GM18907 (cell line): ENCODE data around the gene ZBTB22.
"Not testable (repeated sequence)": the region's sequence is repeated elsewhere in the genome, so short reads cannot be mapped to it uniquely, and the experiment has no call there.

Experiments used
- ATAC-seq: cut with Tn5 transposase; IDR thresholded peaks from one replicate; pipeline ENCODE4 v1.9.1; 2021; ENCODE audit warnings: mild to moderate bottlenecking, moderate library complexity; ENCODE audit not compliant: unreplicated experiment

ZBTB22 gene

DNA sequence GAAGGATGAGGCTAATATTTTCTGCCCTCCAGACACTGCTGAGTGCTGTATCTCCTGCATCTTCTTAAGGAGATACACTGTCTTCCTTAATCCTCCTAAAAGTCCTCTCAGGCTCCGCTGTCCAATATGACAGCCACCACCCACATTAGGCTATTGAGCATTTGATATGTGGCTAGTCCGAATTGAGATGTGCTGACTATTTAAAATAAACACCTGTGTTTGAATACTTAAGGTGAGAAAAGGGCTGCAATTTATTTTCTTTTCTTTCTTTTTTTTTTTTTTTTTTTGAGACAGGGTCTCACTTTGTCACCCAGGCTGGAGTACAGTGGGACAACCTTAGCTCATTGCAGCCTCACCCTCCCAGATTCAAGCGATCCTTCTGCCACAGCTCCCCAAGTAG is 15.7 kb downstream of the ZBTB22 start:
- ATAC-seq: no peak

DNA sequence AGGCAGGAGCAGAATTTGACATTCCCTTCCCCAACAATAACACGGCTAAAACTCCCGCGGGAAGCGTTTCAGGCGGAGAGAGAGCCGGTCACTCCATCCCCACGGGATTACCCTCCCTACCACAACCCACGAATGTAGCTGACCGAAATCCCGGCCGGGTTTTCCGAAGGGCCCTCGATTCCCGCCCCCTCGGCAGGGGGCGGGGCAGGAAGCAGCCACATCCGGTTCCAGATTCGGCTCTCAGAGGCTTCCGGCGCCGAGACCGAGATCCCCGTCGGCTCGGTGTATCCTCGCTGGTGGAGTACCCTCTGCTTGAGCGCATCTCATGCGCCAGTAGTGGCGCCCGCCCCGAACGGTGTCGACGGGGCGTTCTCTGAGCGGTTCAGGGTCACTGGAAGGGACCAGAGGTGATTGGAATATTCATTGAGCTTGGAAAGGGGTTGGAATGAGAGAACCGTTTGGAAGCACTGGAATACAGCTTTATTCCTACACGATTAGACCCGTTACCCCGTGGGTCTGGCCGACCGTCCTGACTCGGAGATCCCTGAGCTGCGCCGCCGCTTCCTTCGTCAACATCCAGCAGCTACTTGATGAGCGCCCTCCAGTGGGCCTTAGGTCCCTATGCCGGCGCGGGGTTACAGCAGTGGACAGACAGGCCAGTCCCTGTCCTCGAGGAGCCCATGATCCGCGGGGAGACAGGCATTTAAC is 18.2 kb downstream of the ZBTB22 start:
- peak; percentile 73 for ATAC-seq

DNA sequence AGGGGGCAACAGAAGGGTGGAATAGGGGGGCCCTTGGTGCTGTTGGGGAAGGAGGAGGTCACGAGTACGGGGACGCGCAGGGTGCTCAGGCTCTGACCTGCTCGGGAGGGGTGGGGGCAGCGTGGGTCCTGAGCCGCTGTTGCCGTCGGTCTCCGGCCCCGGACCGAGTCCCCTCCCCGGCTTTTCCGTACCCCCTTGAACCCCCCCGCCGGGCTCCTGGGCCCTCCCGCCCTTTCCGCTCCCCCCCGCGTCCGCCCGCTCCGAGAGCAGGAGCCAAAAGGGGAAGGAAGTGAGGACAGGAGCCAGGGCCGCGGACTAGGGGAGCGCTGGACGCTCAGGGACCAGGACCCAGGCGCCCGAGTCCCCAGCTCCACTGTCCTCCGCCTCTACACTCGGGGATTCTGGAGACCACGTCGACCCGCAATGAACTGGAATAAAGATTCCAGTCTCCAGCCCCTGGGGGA is 18.7 kb downstream of the ZBTB22 start, which contains the start of gene RGL2:
Gene RGL2, minus strand, starts transcription at position 170 of the 464 bp plus-strand sequence. CDS start 332 bp downstream, outside the sequence.
- ATAC-seq: peak; percentile 27

DNA sequence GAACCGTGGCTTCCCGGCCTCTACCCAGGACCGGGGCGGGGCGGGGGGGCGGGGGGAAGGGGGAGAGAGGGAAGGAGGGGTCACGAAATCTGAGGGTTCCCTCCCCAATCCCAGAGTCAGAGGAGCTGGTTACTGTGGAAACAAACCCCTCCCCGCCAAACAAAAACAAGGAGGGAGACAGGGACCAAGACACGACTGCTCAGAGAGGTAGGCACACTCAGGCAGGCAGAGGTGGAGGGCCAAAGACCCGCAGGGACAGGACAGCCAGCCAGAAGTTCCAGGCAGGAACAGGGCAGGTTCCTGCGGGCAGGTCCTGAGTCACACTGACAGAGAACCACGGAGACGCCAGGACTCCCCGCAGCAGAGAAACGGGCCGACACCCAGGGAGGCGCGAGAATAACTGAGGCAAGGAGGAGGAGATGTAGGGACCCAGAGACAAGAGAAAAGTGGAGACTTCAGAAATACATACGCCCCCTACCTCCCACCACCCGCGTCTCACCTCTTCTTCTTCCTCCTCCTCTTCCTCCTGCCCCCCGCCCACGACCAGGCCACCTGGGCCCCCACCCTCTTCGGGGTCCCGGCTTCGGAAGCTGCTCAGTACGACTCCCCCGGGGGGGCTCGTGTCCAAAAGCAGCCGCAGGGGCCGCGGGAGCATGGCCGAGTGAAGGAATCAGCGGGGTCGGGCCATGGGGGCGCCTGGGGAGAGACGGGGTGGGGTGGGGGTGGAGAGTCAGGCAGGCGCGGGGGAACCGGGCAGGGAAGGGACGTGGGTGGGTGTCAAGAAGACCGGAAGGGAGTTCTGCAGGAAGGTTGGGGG is 19.4 kb downstream of the ZBTB22 start:
- no peak for ATAC-seq

DNA sequence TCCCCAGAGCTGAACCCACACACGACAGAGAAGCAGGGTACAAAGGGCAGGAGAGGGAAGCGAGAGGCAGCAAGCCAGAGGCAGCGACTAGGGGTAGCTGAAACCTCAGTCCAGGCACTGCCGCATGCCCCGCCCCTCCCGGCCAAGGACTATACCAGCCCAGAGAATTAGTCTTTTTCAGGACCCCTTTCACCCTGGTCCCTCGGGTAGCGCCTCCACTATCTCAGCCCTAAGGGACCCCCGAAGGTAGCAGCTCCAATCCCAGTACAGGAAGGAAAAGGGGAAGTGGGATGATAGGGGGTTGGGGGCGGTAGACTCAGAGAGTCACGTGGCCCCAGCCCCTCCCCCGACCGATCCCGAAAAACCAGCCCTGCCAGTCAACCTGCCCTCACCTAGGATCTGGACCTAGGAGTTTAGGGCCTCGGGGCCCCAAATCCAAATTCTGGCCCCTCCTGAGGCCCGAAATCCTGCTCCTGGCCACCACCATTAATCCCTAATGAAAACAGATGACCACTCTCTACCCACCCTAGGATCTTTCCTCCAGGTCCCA is 20.1 kb downstream of the ZBTB22 start:
- no peak for ATAC-seq

DNA sequence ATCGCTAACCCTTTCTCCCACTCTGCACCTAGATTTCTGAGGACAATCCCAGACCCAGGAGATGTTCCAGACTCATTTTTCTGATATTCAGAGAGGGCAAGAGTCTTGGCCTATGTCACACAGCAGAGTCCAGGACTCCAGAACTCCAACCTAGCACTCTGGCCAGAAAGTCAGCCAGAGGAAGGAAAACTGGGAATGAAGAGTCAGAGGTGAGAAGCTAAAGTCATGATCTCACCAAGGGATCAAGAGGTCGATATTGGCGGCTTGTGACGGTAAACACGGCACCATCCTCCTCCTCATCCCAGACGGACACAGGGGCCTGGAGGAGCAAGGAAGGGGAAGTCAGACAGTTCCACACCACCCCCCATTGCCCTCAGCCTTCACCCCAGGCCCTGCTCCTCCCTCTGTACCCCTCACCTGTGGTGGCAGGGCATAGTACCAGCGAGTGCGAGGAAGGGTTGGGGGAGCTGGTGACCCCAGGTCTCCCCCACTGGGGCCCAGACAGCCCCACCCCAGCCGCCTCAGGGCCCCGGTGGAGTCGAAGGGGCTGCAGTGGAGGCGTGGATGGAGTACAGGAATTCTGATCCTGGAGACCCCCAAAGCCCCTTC is 20.6 kb downstream of the ZBTB22 start:
- ATAC-seq: no peak

DNA sequence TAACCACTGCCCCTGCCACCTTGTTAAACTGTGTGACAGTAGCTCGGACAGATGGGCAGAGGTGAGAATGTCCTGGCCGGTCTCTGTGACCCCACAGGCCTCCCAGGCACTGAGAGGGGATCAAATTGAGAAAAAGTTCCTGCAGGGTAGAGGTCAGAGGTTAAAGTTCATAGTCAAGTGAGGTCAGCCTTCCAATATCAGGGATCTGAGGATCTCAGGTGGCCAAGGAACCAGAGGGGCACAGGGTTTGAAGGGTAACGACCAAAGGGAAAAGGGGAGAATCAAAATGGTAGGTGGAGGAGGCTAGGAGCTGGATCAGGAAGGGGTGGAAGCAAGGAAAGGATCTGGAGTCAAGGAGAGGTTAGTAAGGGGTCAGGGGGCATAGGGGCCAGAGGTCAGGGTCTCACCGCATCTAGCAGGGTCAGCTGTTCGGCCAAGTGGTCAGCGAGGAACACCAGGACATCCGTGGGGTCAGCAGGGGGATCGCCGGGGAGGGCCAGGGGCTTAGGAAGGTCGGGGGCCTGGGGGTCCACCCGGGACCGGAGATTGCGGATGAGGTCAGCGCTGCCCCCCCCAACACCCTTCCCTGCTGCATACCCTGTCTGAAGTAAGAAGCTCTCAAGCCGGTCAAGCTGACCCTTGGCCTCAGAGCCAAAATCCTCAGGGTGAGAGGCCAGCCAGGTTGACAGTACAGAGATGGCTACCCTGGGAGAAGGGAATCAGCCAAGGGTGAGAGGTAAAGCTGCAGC is 21.7 kb downstream of the ZBTB22 start:
- ATAC-seq: no peak

DNA sequence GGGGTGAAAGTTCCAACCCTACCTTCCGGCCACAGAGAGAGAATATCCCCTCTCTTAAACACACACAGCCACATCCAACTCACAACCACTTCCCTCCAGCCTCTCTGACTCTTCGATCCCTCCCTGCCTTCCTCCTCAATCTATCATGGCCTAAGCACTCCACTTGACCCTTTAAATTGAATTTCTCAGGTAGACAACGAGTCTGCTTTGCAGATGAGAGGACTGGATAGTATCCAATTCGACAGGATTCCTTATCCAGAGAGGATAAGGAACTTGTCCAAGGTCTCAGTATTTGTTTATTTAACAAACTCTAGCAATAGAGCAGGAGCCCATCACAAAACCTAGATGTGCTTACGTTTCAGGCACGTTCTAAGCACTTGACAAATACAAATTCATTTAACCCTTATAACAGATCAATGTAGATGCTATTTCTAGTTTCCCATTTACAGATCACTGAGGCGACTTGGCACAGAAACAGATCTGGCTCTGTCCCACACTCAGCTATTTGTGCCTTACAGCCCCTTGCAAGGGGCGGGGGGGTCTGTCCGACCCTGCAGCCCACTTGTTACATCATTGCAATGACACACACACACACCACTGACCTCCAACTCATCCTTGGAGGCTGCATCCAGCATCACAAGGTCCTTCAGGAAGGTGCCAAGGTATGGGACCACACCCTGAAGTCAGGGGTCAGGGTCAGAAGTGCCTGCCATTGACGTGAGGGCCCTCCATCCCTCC is 23.3 kb downstream of the ZBTB22 start:
- no peak for ATAC-seq

DNA sequence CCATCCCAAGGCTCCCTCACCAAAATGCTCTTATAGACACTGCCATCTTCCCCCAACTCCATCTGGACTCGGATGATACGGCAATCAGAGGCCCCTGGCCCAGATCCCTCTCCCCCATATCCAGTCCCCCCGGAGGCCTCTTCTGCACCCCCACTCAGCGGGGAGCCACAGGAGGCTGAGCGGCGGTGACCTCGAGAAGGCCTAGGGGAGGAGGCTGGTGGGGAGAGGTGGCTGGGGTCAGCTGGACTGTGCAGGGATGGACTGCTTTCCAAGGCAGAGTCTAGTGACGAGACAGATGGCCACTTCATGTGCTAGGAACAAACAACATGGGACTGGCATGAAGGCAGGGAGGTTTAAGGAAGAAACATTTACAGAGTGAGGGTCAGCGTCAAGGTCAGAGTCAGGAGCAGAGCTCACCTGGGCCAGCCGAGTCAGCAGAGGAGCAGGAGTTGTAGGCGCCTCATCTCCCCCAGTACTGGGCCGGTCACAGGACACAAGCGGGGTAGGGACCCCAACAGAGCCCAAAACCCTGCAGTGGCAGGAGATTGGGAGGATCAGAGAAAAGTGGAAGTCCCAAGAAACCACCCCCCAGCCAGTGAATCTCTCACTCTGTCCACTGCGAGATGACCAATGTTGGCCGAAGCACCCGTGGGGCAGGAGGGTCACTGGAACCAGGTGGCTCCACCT is 24.4 kb downstream of the ZBTB22 start:
- no peak for ATAC-seq

DNA sequence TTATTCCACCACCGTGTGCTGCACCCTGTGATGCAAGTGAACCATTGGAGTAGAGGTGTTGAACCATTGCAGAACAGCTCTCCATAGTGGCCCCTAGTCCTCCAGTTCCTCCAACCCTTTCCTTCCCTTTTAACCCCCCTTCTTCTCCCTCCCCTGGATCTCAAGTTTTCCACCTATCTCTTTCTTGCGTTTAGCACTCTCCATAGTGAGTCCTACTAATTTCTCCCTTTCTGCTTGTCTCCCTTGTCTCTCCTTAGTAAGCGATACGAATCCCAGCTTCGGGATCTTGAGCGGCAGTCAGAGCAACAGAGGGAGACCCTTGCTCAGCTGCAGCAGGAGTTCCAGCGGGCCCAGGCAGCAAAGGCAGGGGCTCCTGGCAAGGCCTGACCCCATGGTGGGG is 27.1 kb downstream of the ZBTB22 start:
- ATAC-seq: no peak

DNA sequence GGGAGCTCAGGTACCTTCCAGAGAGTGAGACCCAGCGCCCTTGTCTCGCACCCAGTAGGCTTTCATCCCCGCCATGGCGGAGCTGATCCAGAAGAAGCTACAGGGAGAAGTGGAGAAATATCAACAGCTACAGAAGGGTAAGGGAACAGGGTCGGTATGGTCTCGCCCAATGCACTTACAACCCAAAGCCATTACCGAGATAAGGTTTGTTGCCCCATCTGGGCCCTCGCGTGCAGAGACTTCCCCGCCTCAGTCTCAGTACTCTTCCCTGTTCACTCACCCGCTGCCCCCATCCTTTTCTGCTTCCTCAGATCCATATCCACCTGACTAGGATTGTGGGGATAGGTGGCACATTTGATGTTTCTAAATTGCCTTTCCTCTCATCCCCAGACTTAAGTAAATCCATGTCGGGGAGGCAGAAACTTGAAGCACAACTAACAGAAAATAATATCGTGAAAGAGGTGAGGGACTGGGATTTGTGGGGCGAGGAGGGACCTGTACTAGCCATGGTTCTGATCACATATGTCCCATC is 27.7 kb downstream of the ZBTB22 start:
- ATAC-seq: peak; percentile 4

DNA sequence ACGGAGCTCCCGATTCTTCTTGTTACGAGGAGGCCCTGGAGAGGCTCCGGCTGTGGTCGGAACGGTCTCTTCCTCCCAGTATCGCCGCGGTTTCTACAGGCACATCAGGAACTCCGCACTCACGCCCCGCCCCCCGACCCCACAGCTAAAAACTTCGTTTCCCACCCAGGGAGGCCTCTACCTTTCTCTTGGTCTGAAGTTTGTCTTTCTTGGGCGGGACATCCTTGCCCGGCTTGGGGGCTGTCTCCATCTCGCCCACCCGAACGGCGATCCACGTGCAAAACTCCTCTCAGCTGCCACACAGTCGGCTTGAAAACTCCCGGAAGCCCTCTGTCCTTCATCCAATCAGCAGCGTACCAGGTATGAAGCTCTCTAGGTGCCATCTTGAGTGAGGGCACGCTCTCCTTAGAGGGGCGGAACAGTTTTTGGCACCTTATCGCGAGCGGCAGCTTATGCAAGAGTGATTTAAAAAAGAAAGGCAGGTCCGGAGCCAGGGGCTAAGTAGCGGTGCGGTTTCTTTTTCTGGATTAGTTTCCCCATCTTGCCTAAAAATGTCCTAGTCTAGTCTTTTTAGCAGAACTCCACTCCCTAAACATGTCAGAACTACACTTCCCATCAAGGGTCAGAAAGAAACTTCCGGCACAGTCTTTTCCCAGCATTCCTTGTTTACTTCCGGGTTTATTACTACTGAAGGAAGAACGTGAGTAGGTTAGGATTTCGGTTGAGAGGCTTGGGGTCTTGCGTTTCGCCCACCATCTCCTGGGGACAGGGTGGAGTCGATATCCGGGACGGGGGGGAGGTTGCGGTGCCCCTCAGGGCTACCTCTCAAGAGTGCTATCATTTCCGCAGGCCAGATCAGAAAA is 28.4 kb downstream of the ZBTB22 start, which contains the start of the genes PFDN6 and WDR46:
Gene PFDN6, plus strand, starts transcription at position 681 of the 863 bp plus-strand sequence. CDS start 256 bp downstream, outside the sequence.
Gene WDR46, minus strand, starts transcription at position 319 of the 863 bp plus-strand sequence. Its CDS starts 69 bp downstream, at position 250.
- peak; percentile 78 for ATAC-seq

DNA sequence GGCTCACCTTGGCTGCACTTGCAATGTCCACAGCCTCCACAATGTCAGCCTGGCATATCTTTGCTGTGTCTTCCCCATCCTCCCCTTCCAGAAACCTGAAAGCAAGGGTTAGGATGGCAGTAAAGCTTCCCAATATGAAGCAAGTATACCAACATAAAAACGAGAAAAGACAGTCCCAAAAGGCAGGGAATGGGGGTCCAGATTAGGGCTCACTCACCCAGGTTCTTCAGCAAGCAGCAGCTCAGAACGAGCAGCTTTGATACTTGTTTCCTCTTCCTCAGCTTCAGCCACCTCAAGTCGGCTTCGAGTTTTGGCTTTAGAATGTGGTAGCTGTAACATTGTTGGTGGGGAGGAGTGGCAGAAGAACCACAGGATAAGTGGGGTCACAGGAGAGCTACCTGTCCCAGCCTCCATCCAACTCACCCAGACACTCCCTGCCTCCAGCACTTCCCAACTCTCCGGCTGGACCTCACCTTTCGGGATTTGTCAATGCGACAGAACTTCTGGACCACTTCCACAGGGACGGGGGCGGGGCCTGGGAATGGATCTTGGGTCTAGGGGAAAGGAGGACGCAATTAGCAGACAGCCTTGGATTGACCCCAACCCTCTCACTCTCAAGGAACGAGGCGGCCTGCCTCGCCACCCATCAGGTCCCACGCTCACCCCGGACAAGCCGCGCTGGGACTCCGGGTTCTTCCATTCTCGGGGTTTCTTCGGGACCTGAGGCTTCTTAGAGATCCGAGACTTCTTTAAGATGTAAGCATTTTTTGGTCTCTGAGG is 29.2 kb downstream of the ZBTB22 start:
- peak; percentile 5 for ATAC-seq

DNA sequence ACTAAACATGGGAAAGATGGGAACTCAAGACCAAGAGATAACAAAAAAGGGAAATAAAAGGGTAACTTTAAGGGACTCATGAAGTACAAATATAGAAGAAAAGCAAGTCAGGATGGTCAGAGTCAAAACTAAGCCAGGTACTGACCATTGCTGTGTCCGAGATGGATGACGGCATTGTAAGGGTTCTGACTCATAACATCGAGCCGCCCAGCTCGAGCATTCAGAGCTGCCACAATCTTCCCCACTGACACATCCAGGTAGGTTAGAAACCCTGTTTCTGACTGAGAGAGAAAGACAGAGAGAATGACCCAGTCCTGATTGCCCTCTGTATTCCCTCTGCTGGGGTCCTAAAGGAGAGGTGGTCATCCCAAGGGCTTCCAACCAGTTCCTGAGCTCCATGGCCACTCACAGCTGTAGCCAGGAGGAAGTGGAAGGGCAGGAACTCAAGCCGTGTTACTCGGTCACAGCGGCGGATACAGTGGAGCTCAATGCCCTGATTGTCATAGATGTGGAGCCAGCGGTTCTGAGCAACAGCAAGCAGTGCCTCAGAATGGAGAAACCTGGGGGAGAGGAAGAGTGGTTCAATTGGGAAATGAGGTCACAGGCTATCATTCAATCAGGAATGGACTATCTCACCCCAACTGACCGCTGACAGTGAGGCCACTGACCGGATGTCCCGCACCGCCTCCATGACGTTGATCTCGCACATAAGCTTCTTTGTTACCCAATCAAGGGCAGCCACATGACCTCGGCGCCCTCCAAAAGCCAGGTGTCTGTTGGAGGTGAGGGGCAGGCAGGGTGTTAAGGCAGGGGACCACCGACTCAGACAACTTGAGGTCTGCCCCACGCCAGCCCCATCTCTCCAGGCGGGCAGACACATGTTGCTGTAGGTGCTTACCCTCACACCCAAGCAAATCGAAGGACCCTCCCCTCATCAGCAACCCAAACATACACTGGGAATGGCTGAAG is 30.3 kb downstream of the ZBTB22 start:
- ATAC-seq: no peak

DNA sequence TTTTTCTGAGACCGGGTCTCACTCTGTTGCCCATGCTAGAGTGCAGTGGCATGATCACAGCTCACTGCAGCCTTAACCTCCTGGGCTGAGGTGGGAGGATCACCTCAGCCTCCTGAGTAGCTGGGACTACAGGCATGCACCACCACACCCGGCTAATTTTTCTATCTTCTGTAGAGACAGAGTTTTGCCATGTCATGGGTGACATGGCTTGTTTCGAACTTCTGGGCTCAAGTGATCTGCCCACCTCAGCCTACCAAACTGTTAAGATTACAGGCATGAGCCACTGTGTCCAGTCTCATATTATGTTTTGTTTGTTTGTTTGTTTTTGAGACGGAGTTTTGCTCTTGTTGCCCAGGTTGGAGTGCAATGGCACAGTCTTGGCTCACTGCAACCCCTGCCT is 32.3 kb downstream of the ZBTB22 start:
- ATAC-seq: not testable (repeated sequence)

DNA sequence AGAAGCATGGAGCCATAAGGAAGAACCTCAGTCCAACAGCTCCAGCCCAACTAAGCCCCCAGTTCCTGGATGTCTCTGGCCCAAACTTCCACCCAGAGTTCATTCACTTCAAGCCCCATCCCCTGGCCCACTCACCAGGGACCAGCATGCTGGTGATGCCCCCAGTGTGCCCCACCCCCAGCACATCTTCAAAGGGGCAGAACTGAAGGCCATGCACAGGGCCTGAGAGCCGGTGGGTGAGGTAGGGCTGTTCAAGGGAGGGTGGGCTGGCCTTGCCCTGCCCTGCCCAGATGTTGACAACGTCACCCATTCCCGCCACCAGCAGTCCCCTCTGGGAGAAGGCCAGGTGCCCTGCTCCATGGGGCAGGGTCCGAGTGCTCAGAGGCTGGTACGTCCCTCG is 37.0 kb downstream of the ZBTB22 start:
- no peak for ATAC-seq
